CD4-positive, alpha-beta T cell (primary cell): ENCODE data around the gene NMRK1. TPM values are rescaled to one million over a fixed set of nuclear protein-coding genes. Genes with fewer than 3 reads are reported as not detected.

Experiments
- ATAC-seq: fragments of 200-7000 bp; cut with Tn5 transposase; one replicate; pipeline ENCODE4 v1.10.0; 2022; ENCODE audit warnings: mild to moderate bottlenecking; ENCODE audit not compliant: poor library complexity
- CTCF ChIA-PET: fragments of 350-600 bp; sonication (Branson Sonifier 250); formaldehyde crosslinking; loops from one replicate; lab custom pipeline; 2021; ENCODE audit warnings: antibody characterized with exemption, inconsistent platforms; lab: Charles Lee
- POLR2A ChIA-PET: fragments of 350-600 bp; sonication (Branson Sonifier 250); formaldehyde crosslinking; loops from one replicate; lab custom pipeline; 2021; ENCODE audit warnings: antibody characterized with exemption, inconsistent platforms; lab: Charles Lee
- DNase-seq, 14 experiments: peaks; one replicate each; pipeline ENCODE4 v3.0.0-alpha.2; 2013 to 2020; ENCODE audit warnings: mixed read lengths in 2 of 14
- H3K27ac ChIP-seq, 2 donors: one replicate each; pipeline versions ENCODE4 v1.5.1 to v1.7.0; 2013; ENCODE audit warnings: low read length in 2 of 2, low read depth in 1 of 2, mild to moderate bottlenecking in 1 of 2
- H3K27me3 ChIP-seq, 2 experiments: 1 replicate in 1 of 2; 2 replicates in 1 of 2; pipeline versions ENCODE4 v1.6.1 to v1.7.0; 2013; ENCODE audit warnings: low read length in 2 of 2, control low read depth in 1 of 2, mild to moderate bottlenecking in 1 of 2, moderate library complexity in 1 of 2; ENCODE audit not compliant: insufficient read depth in 2 of 2, control insufficient read depth in 1 of 2
- H3K36me3 ChIP-seq: one replicate; pipeline ENCODE4 v1.6.1; 2013; ENCODE audit warnings: low read length, control low read depth; ENCODE audit not compliant: insufficient read depth
- H3K4me1 ChIP-seq: one replicate; pipeline ENCODE4 v1.6.1; 2013; ENCODE audit warnings: low read length, control low read depth; ENCODE audit not compliant: insufficient read depth
- H3K4me3 ChIP-seq: one replicate; pipeline ENCODE4 v1.5.1; 2013; ENCODE audit warnings: mild to moderate bottlenecking, low read length, moderate library complexity
- H3K9me3 ChIP-seq, 2 experiments: 1 replicate in 1 of 2; 2 replicates in 1 of 2; pipeline versions ENCODE4 v1.6.1 to v1.7.0; 2013; ENCODE audit warnings: low read length in 2 of 2, mild to moderate bottlenecking in 2 of 2, control low read depth in 1 of 2, moderate library complexity in 1 of 2; ENCODE audit not compliant: control insufficient read depth in 1 of 2, insufficient read depth in 1 of 2
- H3K27ac Mint-ChIP-seq: one replicate; pipeline ENCODE4 v1.8.0; 2020; ENCODE audit warnings: mixed read lengths
- H3K27me3 Mint-ChIP-seq: one replicate; pipeline ENCODE4 v1.8.0; 2021; ENCODE audit warnings: mixed read lengths
- H3K36me3 Mint-ChIP-seq: one replicate; pipeline ENCODE4 v1.8.0; 2021; ENCODE audit warnings: low read depth, mixed read lengths
- H3K4me1 Mint-ChIP-seq: one replicate; pipeline ENCODE4 v1.8.0; 2021; ENCODE audit warnings: low read depth, mixed read lengths
- H3K4me3 Mint-ChIP-seq: one replicate; pipeline ENCODE4 v1.8.0; 2020; ENCODE audit warnings: mild to moderate bottlenecking, mixed read lengths
- H3K9me3 Mint-ChIP-seq: one replicate; pipeline ENCODE4 v1.8.0; 2020; ENCODE audit warnings: mixed read lengths
- CTCF ChIP-seq: fragments of 200-600 bp; IDR thresholded peaks from one replicate; pipeline ENCODE4 v1.8.0; 2022; ENCODE audit warnings: antibody characterized with exemption, mild to moderate bottlenecking
- intact Hi-C, 2 experiments: fragments of 100-400 bp; cut with DNase I in 1 of 2; cut with micrococcal nuclease in 1 of 2; formaldehyde crosslinking; loops; one replicate each; pipeline versions ENCODE4 v1.15.1 to v1.9.0; 2023 to 2025; cut with DNase I, micrococcal nuclease
- total RNA-seq, 174 experiments: library from RNA in 2 of 174; stranded (reverse) in 2 of 174; gene quantifications; one replicate each; pipeline ENCODE4 v1.2.3 and lab custom pipeline; 2021 to 2026

Gene NMRK1
- total RNA-seq, 2 experiments from 2014 or later: 45.3 to 46.5 TPM

- ChIA-PET CTCF (interaction anchor here (5.1 kb wide), 1 partner anchor 71 kb away, joined by 31 read pairs; the partner anchor contains the start of gene C9orf40), POLR2A (interaction anchor here (1.9 to 6.2 kb wide), 3 partner anchors 12 to 72 kb away, joined by 5 to 173 read pairs (median 17); partner anchors contain the start of genes C9orf40, NMRK1 and OSTF1)
- ATAC-seq (no peak), DNase-seq (no peak)
- no peaks in the 10 kb centered on the region for H3K27me3 Mint-ChIP-seq
- peaks cover 33% of the 10 kb centered on the region for H3K4me1 ChIP-seq
- no peaks in the 10 kb centered on the region for H3K9me3 Mint-ChIP-seq
- H3K27ac Mint-ChIP-seq: peak overlapping the region; percentile 40
- no peaks in the 10 kb centered on the region for H3K27me3 ChIP-seq
- H3K4me1 Mint-ChIP-seq: peaks cover 76% of the 10 kb centered on the region
- no peak overlapping the region for H3K27ac ChIP-seq
- intact Hi-C loops: loop anchor here in 1 of 2 experiments (10.0 kb wide), 1 partner anchor 131 kb away; no protein-coding TSS in a partner anchor
- H3K4me3 ChIP-seq: no peak overlapping the region
- no peak for TF ChIP-seq CTCF
- peak overlapping the region; percentile 27 for H3K4me3 Mint-ChIP-seq
- no peaks in the 10 kb centered on the region for H3K9me3 ChIP-seq
- peaks cover 10% of the 10 kb centered on the region for H3K36me3 Mint-ChIP-seq
- H3K36me3 ChIP-seq: no peaks in the 10 kb centered on the region
These were observed 64.1 kb downstream of the NMRK1 start for GRCh38 chr9:75023846-75024245.

- H3K4me1 ChIP-seq: peaks cover 17% of the 10 kb centered on the region
- DNase-seq: no peak
- H3K27me3 ChIP-seq: no peaks in the 10 kb centered on the region
- H3K4me3 Mint-ChIP-seq: no peak overlapping the region
- no peaks in the 10 kb centered on the region for H3K9me3 Mint-ChIP-seq
- H3K4me3 ChIP-seq: no peak overlapping the region
- no peaks in the 10 kb centered on the region for H3K9me3 ChIP-seq
- POLR2A ChIA-PET: interaction anchor here (1.4 to 1.7 kb wide), 3 partner anchors 9 to 72 kb away, joined by 3 to 5 read pairs (median 4); partner anchors contain the start of genes C9orf40 and CARNMT1
- peaks cover 23% of the 10 kb centered on the region for H3K36me3 Mint-ChIP-seq
- intact Hi-C loops: loop anchor here in 1 of 2 experiments (10.0 kb wide), 1 partner anchor 135 kb away; no protein-coding TSS in a partner anchor
- H3K27ac Mint-ChIP-seq: peak overlapping the region; percentile 72
- H3K4me1 Mint-ChIP-seq: peaks cover 52% of the 10 kb centered on the region
- CTCF ChIA-PET: interaction anchor here (1.7 to 3.2 kb wide), 2 partner anchors 11 to 67 kb away, joined by 6 to 14 read pairs; partner anchors contain the start of gene C9orf40
- H3K27ac ChIP-seq: no peak overlapping the region
- no peak for ATAC-seq
- no peaks in the 10 kb centered on the region for H3K27me3 Mint-ChIP-seq
- peaks cover 5% of the 10 kb centered on the region for H3K36me3 ChIP-seq
- no peak for TF ChIP-seq CTCF
These were observed 68.3 kb downstream of the NMRK1 start for GRCh38 chr9:75019654-75020053.

- DNase-seq (no peak), ATAC-seq (no peak)
- Histone ChIP-seq H3K27ac (no peak overlapping the region), H3K27me3 (no peaks in the 10 kb centered on the region), H3K36me3 (peaks cover 7% of the 10 kb centered on the region), H3K4me3 (no peak overlapping the region), H3K4me1 (peaks cover 15% of the 10 kb centered on the region), H3K9me3 (no peaks in the 10 kb centered on the region)
- no peaks in the 10 kb centered on the region for H3K9me3 Mint-ChIP-seq
- CTCF ChIA-PET: interaction anchor here (3.2 kb wide), 1 partner anchor 67 kb away, joined by 14 read pairs; the partner anchor contains the start of gene C9orf40
- H3K27me3 Mint-ChIP-seq: no peaks in the 10 kb centered on the region
- no peak for TF ChIP-seq CTCF
- H3K4me1 Mint-ChIP-seq: peaks cover 49% of the 10 kb centered on the region
- POLR2A ChIA-PET: interaction anchor here (1.4 to 1.7 kb wide), 2 partner anchors 9 to 73 kb away, joined by 3 to 5 read pairs; partner anchors contain the start of gene CARNMT1
- intact Hi-C loops: no loop called here
- no peak overlapping the region for H3K27ac Mint-ChIP-seq
- peaks cover 27% of the 10 kb centered on the region for H3K36me3 Mint-ChIP-seq
- H3K4me3 Mint-ChIP-seq: no peak overlapping the region
These were observed 68.9 kb downstream of the NMRK1 start for GRCh38 chr9:75019022-75019421.
